Liver (tissue), 9 donors: ENCODE results near the gene CD101. TPM values are rescaled to one million over a fixed set of nuclear protein-coding genes. Genes with fewer than 3 reads are reported as not detected.

ENCODE experiments used
- DNase-seq: peaks from one replicate; pipeline ENCODE4 v3.0.0-alpha.2; 2017; ENCODE audit warnings: low spot score
- H3K27ac ChIP-seq, 2 donors: one replicate each; pipeline ENCODE4 v1.7.0; 2013; ENCODE audit warnings: inconsistent platforms in 2 of 2, low read length in 2 of 2, control low read depth in 1 of 2, low read depth in 1 of 2, mild to moderate bottlenecking in 1 of 2
- H3K27me3 ChIP-seq, 4 donors: one replicate each; pipeline versions ENCODE4 v1.6.1 to v1.7.0; 2013; ENCODE audit warnings: low read length in 3 of 4, inconsistent platforms in 1 of 4, mild to moderate bottlenecking in 1 of 4, moderate library complexity in 1 of 4; ENCODE audit not compliant: control insufficient read depth in 4 of 4, insufficient read depth in 4 of 4
- H3K36me3 ChIP-seq, 4 donors: one replicate each; pipeline versions ENCODE4 v1.6.1 to v1.7.0; 2013; ENCODE audit warnings: low read length in 3 of 4, mild to moderate bottlenecking in 3 of 4, low read depth in 1 of 4, moderate library complexity in 1 of 4; ENCODE audit not compliant: control insufficient read depth in 4 of 4, insufficient read depth in 3 of 4
- H3K4me1 ChIP-seq, 4 donors: one replicate each; pipeline versions ENCODE4 v1.6.1 to v1.7.0; 2013; ENCODE audit warnings: low read length in 3 of 4, mild to moderate bottlenecking in 3 of 4, moderate library complexity in 1 of 4; ENCODE audit not compliant: control insufficient read depth in 4 of 4, insufficient read depth in 4 of 4
- H3K4me3 ChIP-seq, 3 donors: one replicate each; pipeline versions ENCODE4 v1.6.1 to v1.7.0; 2013; ENCODE audit warnings: low read length in 3 of 3, control low read depth in 1 of 3, low read depth in 1 of 3, mild to moderate bottlenecking in 1 of 3
- H3K9ac ChIP-seq, 2 donors: one replicate each; pipeline ENCODE4 v1.7.0; 2013; ENCODE audit warnings: low read length in 2 of 2, mild to moderate bottlenecking in 2 of 2, moderate library complexity in 2 of 2, control low read depth in 1 of 2, low read depth in 1 of 2
- H3K9me3 ChIP-seq, 4 donors: one replicate each; pipeline versions ENCODE4 v1.6.1 to v1.7.0; 2013; ENCODE audit warnings: low read length in 3 of 4; ENCODE audit not compliant: control insufficient read depth in 4 of 4
- ATF3 ChIP-seq: IDR thresholded peaks from 2 replicates; pipeline ENCODE4 v1.6.1; 2016; ENCODE audit warnings: antibody characterized with exemption
- EGR1 ChIP-seq, 2 donors: IDR thresholded peaks; 2 replicates each; pipeline ENCODE4 v1.6.1; 2016 to 2018; ENCODE audit warnings: antibody characterized with exemption in 2 of 2, low read depth in 2 of 2
- FOXA2 ChIP-seq: IDR thresholded peaks from 2 replicates; pipeline ENCODE4 v1.6.1; 2016; ENCODE audit warnings: antibody characterized with exemption
- HNF4A ChIP-seq, 2 donors: conservative IDR thresholded peaks; 2 replicates each; pipeline ENCODE4 v1.6.1; 2016; ENCODE audit warnings: antibody characterized with exemption in 2 of 2, mild to moderate bottlenecking in 2 of 2
- HNF4G ChIP-seq: IDR thresholded peaks from 2 replicates; pipeline ENCODE4 v1.6.1; 2016; ENCODE audit warnings: antibody characterized with exemption
- JUND ChIP-seq, 2 donors: IDR thresholded peaks; 2 replicates each; pipeline ENCODE4 v1.6.1; 2016; ENCODE audit warnings: antibody characterized with exemption in 2 of 2
- NR2F2 ChIP-seq: IDR thresholded peaks from 2 replicates; pipeline ENCODE4 v1.6.1; 2016; ENCODE audit warnings: antibody characterized with exemption
- RAD21 ChIP-seq, 2 donors: IDR thresholded peaks; 2 replicates each; pipeline ENCODE4 v1.6.1; 2016; ENCODE audit warnings: antibody characterized with exemption in 2 of 2, mild to moderate bottlenecking in 2 of 2
- REST ChIP-seq: IDR thresholded peaks from 2 replicates; pipeline ENCODE4 v1.6.1; 2016; ENCODE audit warnings: antibody characterized with exemption, mild to moderate bottlenecking
- RXRA ChIP-seq, 2 donors: IDR thresholded peaks; 2 replicates each; pipeline ENCODE4 v1.6.1; 2017 to 2018; ENCODE audit warnings: antibody characterized with exemption in 2 of 2, mild to moderate bottlenecking in 1 of 2
- TAF1 ChIP-seq: conservative IDR thresholded peaks from 2 replicates; pipeline ENCODE4 v1.6.1; 2016; ENCODE audit warnings: antibody characterized with exemption, mild to moderate bottlenecking
- YY1 ChIP-seq: IDR thresholded peaks from 2 replicates; pipeline ENCODE4 v1.6.1; 2016; ENCODE audit warnings: antibody characterized with exemption, mild to moderate bottlenecking
- WGBS: extraction: QIAGEN DNeasy Blood & Tissue Kit; methylation state at CpG from one replicate; pipeline ENCODE4 v1.1.7; 2013; 5-methylcytosine and 5-hydroxymethylcytosine counted together
- polyA plus RNA-seq, 2 donors: library from polyadenylated mRNA; stranded (reverse) in 1 of 2; unstranded in 1 of 2; fragments of 200-250 nt in 1 of 2; fragments of >200 nt in 1 of 2; fragmentation: Nextera tagmentation in 1 of 2; extraction: Ambion mirVana in 1 of 2; gene quantifications; one replicate each; pipeline versions ENCODE4 v1.2.1 to v1.2.3, GENCODE V29; 2013 to 2015
- total RNA-seq, 2 donors: library from RNA; depleted of rRNA; stranded (reverse); fragments of >200 nt; gene quantifications; one replicate each; pipeline ENCODE4 v1.2.3, GENCODE V29; 2014
- TF ChIP-seq, protein P1 (sequence below): fragments of 150-350 bp; IDR thresholded peaks from 2 replicates; pipeline ENCODE4 v1.5.1; 2017; ENCODE audit warnings: improper control_type of control experiment, low read depth, low read length; ENCODE audit not compliant: missing input control
- TF ChIP-seq, protein P2 (sequence below): IDR thresholded peaks from 2 replicates; pipeline ENCODE4 v1.6.1; 2016; ENCODE audit warnings: antibody characterized with exemption
- donor health status: healthy.
- donor health status: healthy.
- donor health status: healthy.
- donor health status: healthy.
- donor health status: healthy.

Gene CD101
- total and polyA plus RNA-seq, 4 donors, result 0.24 to 2.0 (median 0.65) TPM

GRCh38 chr1:116954440-116954839 is 47.1 kb upstream of the CD101 start:
- Histone ChIP-seq H3K4me3 (no peak overlapping the region), H3K9ac (no peak overlapping the region), H3K36me3 (peaks cover 0 to 9% (median 2%) of the 10 kb centered on the region in 4 donors), H3K4me1 (no peaks in the 10 kb centered on the region), H3K9me3 (no peaks in the 10 kb centered on the region), H3K27me3 (no peaks in the 10 kb centered on the region), H3K27ac (no peak overlapping the region)
- 89% methylated on average over 3 of the region's 3 CpGs for WGBS
- TF ChIP-seq JUND (IDR thresholded peaks at IDR 0.05) (no peak), TAF1 (no peak), RAD21 (IDR thresholded peaks at IDR 0.05) (no peak), FOXA2 (no peak), YY1 (no peak), REST (no peak), RXRA (IDR thresholded peaks at IDR 0.05) (no peak), ATF3 (no peak), EGR1 (IDR thresholded peaks at IDR 0.05; ENCODE audit: low read depth in 2 of 2) (no peak), NR2F2 (no peak)
- TF ChIP-seq, protein P1, sequence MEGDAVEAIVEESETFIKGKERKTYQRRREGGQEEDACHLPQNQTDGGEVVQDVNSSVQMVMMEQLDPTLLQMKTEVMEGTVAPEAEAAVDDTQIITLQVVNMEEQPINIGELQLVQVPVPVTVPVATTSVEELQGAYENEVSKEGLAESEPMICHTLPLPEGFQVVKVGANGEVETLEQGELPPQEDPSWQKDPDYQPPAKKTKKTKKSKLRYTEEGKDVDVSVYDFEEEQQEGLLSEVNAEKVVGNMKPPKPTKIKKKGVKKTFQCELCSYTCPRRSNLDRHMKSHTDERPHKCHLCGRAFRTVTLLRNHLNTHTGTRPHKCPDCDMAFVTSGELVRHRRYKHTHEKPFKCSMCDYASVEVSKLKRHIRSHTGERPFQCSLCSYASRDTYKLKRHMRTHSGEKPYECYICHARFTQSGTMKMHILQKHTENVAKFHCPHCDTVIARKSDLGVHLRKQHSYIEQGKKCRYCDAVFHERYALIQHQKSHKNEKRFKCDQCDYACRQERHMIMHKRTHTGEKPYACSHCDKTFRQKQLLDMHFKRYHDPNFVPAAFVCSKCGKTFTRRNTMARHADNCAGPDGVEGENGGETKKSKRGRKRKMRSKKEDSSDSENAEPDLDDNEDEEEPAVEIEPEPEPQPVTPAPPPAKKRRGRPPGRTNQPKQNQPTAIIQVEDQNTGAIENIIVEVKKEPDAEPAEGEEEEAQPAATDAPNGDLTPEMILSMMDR, result no peak
- TF ChIP-seq, protein P2, sequence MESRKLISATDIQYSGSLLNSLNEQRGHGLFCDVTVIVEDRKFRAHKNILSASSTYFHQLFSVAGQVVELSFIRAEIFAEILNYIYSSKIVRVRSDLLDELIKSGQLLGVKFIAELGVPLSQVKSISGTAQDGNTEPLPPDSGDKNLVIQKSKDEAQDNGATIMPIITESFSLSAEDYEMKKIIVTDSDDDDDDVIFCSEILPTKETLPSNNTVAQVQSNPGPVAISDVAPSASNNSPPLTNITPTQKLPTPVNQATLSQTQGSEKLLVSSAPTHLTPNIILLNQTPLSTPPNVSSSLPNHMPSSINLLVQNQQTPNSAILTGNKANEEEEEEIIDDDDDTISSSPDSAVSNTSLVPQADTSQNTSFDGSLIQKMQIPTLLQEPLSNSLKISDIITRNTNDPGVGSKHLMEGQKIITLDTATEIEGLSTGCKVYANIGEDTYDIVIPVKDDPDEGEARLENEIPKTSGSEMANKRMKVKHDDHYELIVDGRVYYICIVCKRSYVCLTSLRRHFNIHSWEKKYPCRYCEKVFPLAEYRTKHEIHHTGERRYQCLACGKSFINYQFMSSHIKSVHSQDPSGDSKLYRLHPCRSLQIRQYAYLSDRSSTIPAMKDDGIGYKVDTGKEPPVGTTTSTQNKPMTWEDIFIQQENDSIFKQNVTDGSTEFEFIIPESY, result no peak
- DNase-seq, result no peak

GRCh38 chr1:116956378-116956777 is 45.2 kb upstream of the CD101 start:
- no peaks in the 10 kb centered on the region for H3K27me3 ChIP-seq
- TF ChIP-seq HNF4G (no peak), HNF4A (conservative IDR thresholded peaks at IDR 0.05) (no peak), EGR1 (IDR thresholded peaks at IDR 0.05; ENCODE audit: low read depth in 2 of 2) (no peak)
- 97% methylated on average over 7 of the region's 7 CpGs for WGBS
- no peaks in the 10 kb centered on the region for H3K4me1 ChIP-seq
- no peak overlapping the region for H3K27ac ChIP-seq
- no peaks in the 10 kb centered on the region for H3K9me3 ChIP-seq
- peaks cover 0 to 3% (median 1%) of the 10 kb centered on the region in 4 donors for H3K36me3 ChIP-seq
- no peak overlapping the region for H3K4me3 ChIP-seq
- no peak overlapping the region for H3K9ac ChIP-seq
- no peak for DNase-seq
